ENCODE results near the gene CGA.

The CGA gene

GRCh38 chr6:87071683-87072082 is 23.2 kb downstream of the CGA start:
- TF ChIP-seq ZFX (IDR thresholded peaks at IDR 0.05; ENCODE audit: borderline replicate concordance): no peak
- no peak for TF ChIP-seq CTCF (IDR thresholded peaks at IDR 0.05)

DNA sequence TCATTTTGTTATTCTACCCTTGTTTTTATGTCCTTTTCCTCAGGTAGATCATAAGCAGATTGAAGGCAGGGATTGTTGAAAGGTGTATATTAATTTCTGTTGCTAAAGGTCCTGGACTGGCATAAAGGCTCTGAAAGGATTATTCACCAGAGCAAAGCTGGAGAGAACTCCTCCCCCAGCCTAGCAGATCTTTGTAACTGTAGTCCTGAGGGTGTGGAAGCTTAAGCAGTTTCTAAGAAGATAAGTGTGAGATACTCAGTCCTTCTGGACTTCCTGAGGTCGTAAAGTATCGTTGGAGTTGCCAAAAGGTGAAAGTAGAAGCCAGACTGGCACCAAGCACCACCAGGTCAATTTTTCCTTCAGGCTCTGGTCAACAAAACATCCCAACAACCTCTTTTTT is 24.2 kb downstream of the CGA start:
- H3K27ac ChIP-seq: no peak overlapping the region
- TF ChIP-seq ZFX (IDR thresholded peaks at IDR 0.05; ENCODE audit: borderline replicate concordance) (no peak), CTCF (IDR thresholded peaks at IDR 0.05) (no peak)

More at GRCh38 chr6:87071683-87072082, 23.2 kb downstream of the CGA start:
- no peak overlapping the region for H3K27ac ChIP-seq

- TF ChIP-seq ZFX (IDR thresholded peaks at IDR 0.05; ENCODE audit: borderline replicate concordance): no peak
- no peak for TF ChIP-seq CTCF (IDR thresholded peaks at IDR 0.05)
- no peak overlapping the region for H3K27ac ChIP-seq
Measured at GRCh38 chr6:87068795-87069194, 26.1 kb downstream of the CGA start.

DNA sequence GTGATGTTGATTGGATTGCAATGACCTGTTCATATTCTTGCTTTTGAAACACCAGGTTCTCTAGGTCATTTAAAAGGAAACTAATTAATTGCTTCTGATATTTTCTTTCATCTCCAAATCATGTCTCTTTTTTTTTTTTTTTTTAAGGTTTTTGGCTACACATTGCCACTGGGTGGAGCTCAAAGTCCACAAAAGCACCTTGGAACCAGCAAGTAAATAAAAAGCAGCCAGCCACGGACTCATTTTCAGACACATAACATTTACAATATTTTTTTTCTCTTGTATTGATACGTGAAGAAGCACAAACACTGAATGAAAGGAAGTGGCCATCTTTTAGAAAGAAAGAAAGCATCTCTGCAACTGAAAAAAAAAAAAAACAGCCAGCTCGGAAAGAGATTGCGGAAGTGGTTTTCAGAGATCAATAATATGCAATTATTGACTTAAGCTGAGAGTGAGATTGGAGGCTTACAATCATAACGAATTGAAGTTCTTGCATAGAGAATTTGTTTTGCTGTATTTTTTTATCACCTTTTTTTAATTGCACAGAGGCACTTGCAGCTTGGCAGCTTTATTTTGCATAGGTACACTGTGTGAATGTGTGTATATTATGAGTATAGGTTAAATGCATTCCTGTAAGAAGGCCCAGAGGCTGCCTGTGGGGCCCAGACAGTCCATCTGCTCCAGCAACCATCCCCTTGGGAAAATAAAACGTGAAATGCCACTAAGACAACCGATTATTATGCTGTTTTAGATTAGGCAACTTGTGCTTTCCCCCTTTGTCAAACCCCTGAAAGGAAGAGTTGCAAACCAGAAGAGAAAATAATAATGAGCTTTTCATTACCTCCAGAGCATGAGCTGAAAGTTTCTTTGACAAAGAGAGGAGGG is 28.2 kb downstream of the CGA start:
- TF ChIP-seq CTCF (IDR thresholded peaks at IDR 0.05) (peak; percentile 71), ZFX (IDR thresholded peaks at IDR 0.05; ENCODE audit: borderline replicate concordance) (no peak)
- H3K27ac ChIP-seq: no peak overlapping the region

GRCh38 chr6:87065117-87065516 is 29.8 kb downstream of the CGA start:
- no peak for TF ChIP-seq ZFX (IDR thresholded peaks at IDR 0.05; ENCODE audit: borderline replicate concordance)
- TF ChIP-seq CTCF (IDR thresholded peaks at IDR 0.05): no peak
- H3K27ac ChIP-seq: no peak overlapping the region

- TF ChIP-seq CTCF (IDR thresholded peaks at IDR 0.05): no peak
- no peak for TF ChIP-seq ZFX (IDR thresholded peaks at IDR 0.05; ENCODE audit: borderline replicate concordance)
- no peak overlapping the region for H3K27ac ChIP-seq
Measured at GRCh38 chr6:87059943-87060342, 35.0 kb downstream of the CGA start.

- H3K27ac ChIP-seq: no peak overlapping the region
- TF ChIP-seq CTCF (IDR thresholded peaks at IDR 0.05): no peak
- no peak for TF ChIP-seq ZFX (IDR thresholded peaks at IDR 0.05; ENCODE audit: borderline replicate concordance)
Measured at GRCh38 chr6:87054143-87054833, 40.6 kb downstream of the CGA start.

Measured in 22Rv1 (cell line).